Activated CD4-positive, alpha-beta T cell treated with anti-CD3 and anti-CD28 coated beads for 48 hours (primary cell): ENCODE results near the gene CDC42EP4.

Experiments used
- DNase-seq: peaks from one replicate; pipeline ENCODE4 v3.0.0-alpha.2; 2020

Gene CDC42EP4

DNA sequence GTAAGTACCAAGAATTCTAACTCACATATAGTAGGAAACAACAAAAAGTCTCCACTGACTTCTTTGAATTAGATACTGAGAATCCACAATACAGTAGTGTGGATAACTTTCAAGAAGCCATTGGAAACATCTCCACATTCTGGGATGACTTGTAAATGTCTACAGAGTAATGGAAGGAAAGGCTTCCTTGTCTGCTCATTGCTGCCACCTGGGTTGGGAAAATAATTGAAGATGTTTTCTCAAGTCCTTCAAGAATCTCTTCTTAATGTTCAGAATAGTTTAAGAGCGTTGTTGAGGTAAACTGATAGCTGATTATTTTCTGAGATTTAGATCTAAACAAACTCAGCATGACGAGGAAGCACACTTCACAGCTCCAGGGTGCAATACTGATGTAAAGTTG, 64.1 kb downstream of the CDC42EP4 start:
- no peak for DNase-seq

- no peak for DNase-seq
Measured at GRCh38 chr17:73240561-73240960, 71.2 kb downstream of the CDC42EP4 start.

DNA sequence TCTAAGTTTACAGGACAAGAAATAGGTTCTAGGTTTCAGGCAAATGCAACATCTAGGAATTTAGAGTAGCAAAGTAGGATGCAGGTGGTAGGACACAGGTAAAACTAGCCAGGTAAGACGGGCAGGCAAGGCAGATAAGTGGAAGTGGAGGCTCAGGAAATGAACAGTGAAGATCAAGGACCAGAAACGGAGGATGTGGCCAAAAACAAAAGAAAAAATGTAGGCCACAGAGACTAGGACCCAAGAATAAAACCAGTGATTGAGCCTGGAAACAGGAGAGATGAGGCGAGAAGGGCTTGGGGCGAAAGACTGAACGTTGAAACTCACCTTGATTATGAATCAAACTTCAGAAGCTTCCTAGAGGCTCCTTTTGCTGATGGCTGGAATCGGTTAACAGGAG, 74.1 kb downstream of the CDC42EP4 start:
- no peak for DNase-seq

DNA sequence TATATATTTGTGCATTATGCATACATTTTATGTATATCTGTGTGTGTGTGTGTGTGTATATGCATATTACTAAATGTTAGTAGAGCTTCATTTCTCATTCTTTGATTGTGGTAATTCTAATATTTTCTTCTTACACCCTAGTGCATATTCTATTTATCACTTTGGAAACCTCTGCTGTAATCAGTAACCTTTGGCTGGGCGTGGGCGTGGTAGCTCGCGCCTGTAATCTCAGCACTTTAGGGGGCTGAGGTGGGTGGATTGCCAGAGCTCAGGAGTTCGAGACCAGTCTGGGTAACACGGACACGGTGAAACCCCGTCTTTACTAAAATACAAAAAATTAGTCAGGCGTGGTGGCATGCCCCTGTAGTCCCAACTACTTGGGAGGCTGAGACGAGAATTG, 77.1 kb downstream of the CDC42EP4 start:
- DNase-seq: no peak
